NCI-H2107 treated with DMSO at 0.1 percent for 48 hours (cell line): ENCODE measurements around the gene FAM161B.
"Not testable (repeated sequence)": the region's sequence is repeated elsewhere in the genome, so short reads cannot be mapped to it uniquely, and the experiment has no call there.

Source experiments
- DNase-seq: peaks from one replicate; lab custom pipeline; 2025; ENCODE audit not compliant: unreplicated experiment; lab: John Stamatoyannopoulos, UW

The FAM161B gene

DNA sequence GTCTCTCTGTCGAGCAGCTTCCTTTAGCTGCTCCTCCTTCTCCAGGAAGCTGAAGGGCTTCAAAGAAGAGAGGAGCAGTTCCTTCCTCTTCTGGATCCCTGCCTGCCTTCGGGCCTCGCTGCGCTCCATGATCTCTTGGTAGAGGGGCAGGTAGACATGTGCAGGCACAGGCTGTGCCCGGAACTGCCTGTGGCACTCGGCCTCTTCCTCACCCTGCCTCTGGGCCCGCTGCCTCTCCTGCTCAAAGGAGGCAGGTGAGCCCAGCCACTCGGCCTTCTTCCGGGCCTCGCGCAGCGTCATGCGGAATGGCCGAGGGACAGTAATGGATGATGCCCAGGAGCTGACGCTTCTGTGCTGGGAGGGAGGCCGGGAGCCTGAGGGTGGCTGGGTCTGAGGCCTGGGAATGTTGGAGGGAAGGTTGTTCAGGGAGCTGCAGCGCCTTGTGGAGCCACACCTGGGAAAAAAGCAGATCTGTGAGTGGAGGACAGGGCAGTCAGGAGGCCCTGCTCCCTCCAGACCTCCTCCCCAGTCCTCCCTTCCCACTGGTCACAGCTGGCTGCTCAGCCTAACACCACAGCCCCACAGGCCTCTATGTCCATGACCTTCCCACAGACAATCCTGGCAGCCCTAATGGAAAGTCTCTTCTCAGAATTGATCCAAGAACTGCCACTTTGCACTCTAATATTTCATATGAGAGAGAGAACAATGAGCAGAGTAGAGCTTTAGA is 5.3 kb downstream of the FAM161B start:
- DNase-seq, result no peak

- no peak for DNase-seq
These were observed 6.8 kb downstream of the FAM161B start for GRCh38 chr14:73943083-73943482.

- DNase-seq, result no peak
These were observed 7.7 kb downstream of the FAM161B start for GRCh38 chr14:73942180-73942579.

DNA sequence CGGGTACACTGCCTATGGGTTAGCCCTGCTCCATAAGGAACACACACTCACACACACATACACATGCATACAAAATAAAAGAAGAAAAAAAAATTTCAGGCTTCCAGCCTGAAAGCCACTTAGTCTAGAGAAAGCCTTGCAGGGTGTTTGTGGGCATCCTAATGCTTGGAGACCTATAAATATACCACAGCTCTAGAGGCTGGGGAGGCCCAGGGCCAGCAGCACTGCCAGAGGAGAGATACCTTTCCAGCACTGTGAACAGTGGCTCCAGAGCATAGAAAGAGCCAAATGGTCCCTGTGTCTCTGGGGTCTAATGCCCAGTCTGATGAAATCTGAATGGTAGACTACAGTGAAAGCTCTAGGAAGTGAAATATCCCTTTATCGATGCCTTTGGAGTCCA is 12.9 kb downstream of the FAM161B start:
- DNase-seq, result no peak

GRCh38 chr14:73936548-73936947 is 13.3 kb downstream of the FAM161B start:
- no peak for DNase-seq

DNA sequence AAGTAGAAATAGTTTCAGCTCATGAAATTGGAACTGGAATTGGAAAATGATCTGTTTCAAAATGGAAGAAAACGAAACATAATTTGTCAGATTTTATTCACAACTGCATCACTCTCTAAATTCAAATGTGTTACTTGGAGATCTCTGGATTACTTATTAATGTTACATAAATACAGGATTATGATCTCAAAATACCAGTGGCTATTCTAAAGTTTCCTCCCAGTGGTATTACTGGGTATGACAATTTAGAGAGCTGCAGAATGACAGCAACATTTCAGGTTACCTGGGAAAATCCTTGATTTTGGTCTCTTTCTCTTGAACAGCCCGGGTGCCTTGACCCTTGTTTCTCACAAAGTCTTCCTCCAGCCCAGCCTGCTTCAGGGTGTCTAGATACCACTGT is 14.2 kb downstream of the FAM161B start:
- DNase-seq, result no peak

- DNase-seq, result no peak
These were observed 25.6 kb downstream of the FAM161B start for GRCh38 chr14:73924337-73924736.

GRCh38 chr14:73919457-73919856 is 30.4 kb downstream of the FAM161B start:
- DNase-seq, result not testable (repeated sequence)

DNA sequence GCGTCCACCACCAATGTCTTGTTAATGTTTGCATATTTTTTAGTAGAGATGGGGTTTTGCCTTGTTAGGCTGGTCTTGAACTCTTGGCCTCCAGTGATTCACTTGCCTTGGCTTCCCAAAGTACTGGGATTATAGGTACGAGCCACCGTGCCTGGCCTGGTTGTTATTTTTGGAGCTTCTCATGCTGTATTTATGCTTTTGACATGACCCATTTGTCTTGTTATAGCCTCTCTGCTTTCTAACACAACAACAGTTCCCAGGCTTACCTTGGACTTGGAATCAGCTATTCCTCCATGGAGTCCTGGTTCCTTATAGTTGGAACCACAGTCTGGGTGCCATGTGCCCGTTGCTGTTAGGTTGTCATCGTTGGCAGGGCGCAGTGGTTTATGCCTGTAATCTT is 33.6 kb downstream of the FAM161B start:
- DNase-seq, result no peak

- no peak for DNase-seq
These were observed 36.6 kb downstream of the FAM161B start for GRCh38 chr14:73913256-73913655.

DNA sequence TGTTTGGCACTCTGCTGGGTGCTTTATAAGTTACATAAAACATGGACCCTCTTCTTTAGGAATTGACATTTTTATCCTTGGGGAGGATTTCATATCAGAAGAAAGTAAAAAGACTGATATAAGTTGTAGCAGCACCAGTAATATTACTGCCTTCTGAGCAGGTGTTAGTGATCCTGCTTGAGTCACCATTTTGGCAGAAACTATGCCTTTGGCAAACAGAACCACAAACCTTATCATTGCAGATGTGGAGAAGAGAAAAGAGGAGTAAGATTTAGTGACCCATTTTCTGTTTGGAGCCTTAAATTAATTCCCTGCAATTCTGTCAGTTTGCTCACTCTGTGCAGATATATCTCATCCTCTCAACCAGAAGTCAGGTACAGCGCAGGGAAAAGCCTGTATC is 40.2 kb downstream of the FAM161B start:
- DNase-seq, result no peak

DNA sequence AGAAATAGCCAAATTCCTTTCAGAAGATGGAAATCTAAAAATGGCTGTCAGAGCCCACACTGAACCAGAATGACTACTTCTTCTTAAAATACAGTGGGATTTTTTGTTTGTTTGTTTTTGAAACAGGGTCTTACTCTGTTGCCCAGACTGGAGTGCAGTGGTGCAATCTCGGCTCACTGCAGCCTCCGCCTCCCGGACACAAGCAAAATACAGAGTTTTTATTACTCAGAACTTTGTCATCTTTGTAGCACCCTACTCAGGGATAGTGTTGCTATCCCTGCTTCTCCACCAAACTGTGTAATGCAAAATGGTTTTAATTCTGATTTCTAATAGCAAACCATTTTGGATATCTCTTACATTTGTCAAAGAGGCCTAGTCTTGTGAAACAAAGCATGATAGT is 46.9 kb downstream of the FAM161B start:
- no peak for DNase-seq

DNA sequence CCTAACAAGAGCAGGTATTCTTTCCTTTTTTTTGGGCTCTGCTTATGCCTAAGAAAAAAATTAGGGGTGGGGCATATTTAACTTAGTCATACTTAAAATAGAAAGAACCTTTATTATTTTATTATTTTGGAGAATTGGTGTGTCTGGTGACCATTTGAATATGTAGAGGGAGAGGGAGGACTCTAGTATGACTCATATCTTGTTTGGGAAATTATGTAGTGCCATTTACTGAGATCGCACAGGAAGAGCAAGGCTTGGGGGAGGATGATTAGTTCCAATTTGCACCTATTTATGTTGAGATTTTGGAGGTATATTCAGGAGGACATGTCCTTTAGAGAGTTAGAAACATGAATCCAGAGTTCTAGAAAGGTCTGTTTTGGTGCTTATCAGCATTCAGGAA is 53.4 kb downstream of the FAM161B start:
- DNase-seq, result no peak

- no peak for DNase-seq
These were observed 54.0 kb downstream of the FAM161B start for GRCh38 chr14:73895939-73896338.

DNA sequence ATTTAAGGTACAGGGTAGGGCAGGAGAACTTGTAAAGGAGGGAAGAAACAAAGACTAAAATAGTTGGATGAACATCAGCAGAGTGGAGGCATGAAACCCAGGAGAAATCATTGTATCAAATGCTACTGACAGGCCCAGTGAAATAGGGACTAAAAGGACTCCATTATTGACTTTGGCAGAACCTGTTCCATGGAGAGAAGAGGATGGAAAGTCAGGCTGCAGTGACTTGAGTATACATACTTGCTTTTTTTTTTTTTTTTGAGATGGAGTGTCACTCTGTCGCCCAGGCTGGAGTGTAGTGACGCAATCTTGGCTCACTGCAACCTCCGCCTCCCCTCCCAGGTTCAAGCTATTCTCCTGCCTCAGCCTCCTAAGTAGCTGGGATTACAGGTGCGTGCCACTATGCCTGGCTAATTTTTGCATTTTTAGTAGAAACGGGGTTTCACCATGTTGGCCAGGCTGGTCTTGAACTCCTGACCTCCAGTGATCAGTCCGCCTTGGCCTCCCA is 55.7 kb downstream of the FAM161B start:
- not testable (repeated sequence) for DNase-seq

GRCh38 chr14:73889376-73889775 is 60.5 kb downstream of the FAM161B start:
- DNase-seq, result no peak

DNA sequence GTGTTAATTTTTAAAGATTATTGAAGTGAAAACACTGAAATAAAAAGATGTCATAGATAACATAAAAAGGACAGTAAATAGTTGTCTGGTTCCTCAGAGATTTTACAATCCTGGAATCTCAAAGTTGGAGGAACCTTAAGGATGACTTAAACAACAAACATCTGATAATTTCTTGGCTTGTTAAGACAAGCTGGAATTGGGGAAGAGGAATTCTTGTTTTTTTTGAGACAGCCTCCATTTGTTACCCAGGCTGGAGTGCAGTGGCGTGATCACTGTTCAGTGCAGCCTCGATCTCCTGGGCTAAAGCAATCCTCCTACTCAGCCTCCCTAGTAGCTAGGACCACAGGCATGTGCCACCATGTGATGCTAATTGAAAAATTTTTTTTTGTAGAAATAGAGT is 60.9 kb downstream of the FAM161B start:
- DNase-seq, result no peak

GRCh38 chr14:73888460-73888725 is 61.5 kb downstream of the FAM161B start:
- DNase-seq, result no peak

DNA sequence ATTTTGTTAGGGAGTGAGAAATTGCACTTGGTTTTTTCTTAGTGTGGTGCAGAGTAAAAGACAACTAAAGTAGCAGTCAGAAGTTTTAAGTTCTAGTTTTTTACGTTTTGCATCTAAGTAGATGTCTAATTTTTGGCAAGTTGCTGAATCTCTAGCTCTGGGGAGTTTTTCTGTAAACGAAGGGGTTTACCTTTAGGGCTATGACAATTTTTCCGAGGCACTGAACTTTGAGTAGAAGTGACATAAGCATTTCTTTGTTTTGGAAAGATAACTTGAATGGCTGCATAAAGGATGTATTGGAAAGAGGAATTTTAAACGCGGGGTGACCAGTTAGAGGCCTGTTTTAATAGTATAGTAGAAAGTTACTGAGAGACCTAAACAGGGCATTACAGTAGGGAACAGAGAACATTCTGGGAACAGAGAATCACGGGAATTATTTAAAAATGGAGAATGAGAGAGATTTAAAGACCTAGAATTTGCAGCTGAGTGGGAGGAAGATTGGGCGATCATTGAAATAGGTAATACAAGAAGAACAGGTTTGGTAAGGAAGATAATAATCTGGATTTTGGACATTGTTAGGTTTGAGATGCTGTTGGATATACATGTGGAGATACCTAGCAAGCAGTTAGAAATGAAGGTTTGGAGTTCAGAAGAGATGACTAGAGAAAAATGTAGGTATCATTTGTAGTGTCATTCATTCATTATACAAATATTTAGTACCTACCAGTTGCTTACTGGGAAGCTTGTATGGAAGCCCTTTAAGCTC is 62.0 kb downstream of the FAM161B start:
- DNase-seq, result no peak

- no peak for DNase-seq
These were observed 62.6 kb downstream of the FAM161B start for GRCh38 chr14:73887318-73887616.

- peak; percentile 88 for DNase-seq
These were observed 63.2 kb downstream of the FAM161B start, which contains the start of gene ZNF410 for GRCh38 chr14:73886449-73887317. TSS of gene ZNF410 (plus strand) at chr14:73886859. CDS start at chr14:73892176, 5,317 bp downstream.
